ENCODE measurements around the gene TSHR.
"Not testable (repeated sequence)": the region's sequence is repeated elsewhere in the genome, so short reads cannot be mapped to it uniquely, and the experiment has no call there.

TSHR gene

GRCh38 chr14:80948291-80948690, 7.1 kb upstream of the TSHR start:
- in situ Hi-C loops (cut with MboI; ENCODE audit: low sequenced_read_pairs): no loop called here

- in situ Hi-C loops (cut with MboI; ENCODE audit: low sequenced_read_pairs): no loop called here
Measured at GRCh38 chr14:80951491-80951890, 3.9 kb upstream of the TSHR start.

- in situ Hi-C loops (cut with MboI; ENCODE audit: low sequenced_read_pairs): not testable (repeated sequence)
Measured at GRCh38 chr14:80953211-80953610, 2.2 kb upstream of the TSHR start.

GRCh38 chr14:80954687-80955299, 628 bp upstream of the TSHR start:
- in situ Hi-C loops (cut with MboI; ENCODE audit: low sequenced_read_pairs): no loop called here

- in situ Hi-C loops (cut with MboI; ENCODE audit: low sequenced_read_pairs): no loop called here
Measured at GRCh38 chr14:80956102-80956501, 681 bp downstream of the TSHR start.

- in situ Hi-C loops (cut with MboI; ENCODE audit: low sequenced_read_pairs): no loop called here
Measured at GRCh38 chr14:80956922-80957321, 1.5 kb downstream of the TSHR start.

- in situ Hi-C loops (cut with MboI; ENCODE audit: low sequenced_read_pairs): no loop called here
Measured at GRCh38 chr14:80957613-80958012, 2.2 kb downstream of the TSHR start.

GRCh38 chr14:80958226-80958625, 2.8 kb downstream of the TSHR start:
- in situ Hi-C loops (cut with MboI; ENCODE audit: low sequenced_read_pairs): no loop called here

GRCh38 chr14:80958939-80959338, 3.5 kb downstream of the TSHR start:
- in situ Hi-C loops (cut with MboI; ENCODE audit: low sequenced_read_pairs): no loop called here

GRCh38 chr14:80959496-80959895, 4.1 kb downstream of the TSHR start:
- in situ Hi-C loops (cut with MboI; ENCODE audit: low sequenced_read_pairs): no loop called here

- in situ Hi-C loops (cut with MboI; ENCODE audit: low sequenced_read_pairs): no loop called here
Measured at GRCh38 chr14:80965037-80965436, 9.6 kb downstream of the TSHR start.

- in situ Hi-C loops (cut with MboI; ENCODE audit: low sequenced_read_pairs): no loop called here
Measured at GRCh38 chr14:80973931-80974641, 18.7 kb downstream of the TSHR start.

- in situ Hi-C loops (cut with MboI; ENCODE audit: low sequenced_read_pairs): no loop called here
Measured at GRCh38 chr14:80974679-80975078, 19.3 kb downstream of the TSHR start.

GRCh38 chr14:80977221-80977620, 21.8 kb downstream of the TSHR start:
- in situ Hi-C loops (cut with MboI; ENCODE audit: low sequenced_read_pairs): no loop called here

GRCh38 chr14:80978403-80978802, 23.0 kb downstream of the TSHR start:
- in situ Hi-C loops (cut with MboI; ENCODE audit: low sequenced_read_pairs): no loop called here

GRCh38 chr14:80979951-80980350, 24.5 kb downstream of the TSHR start:
- in situ Hi-C loops (cut with MboI; ENCODE audit: low sequenced_read_pairs): no loop called here

GRCh38 chr14:80981156-80981555, 25.7 kb downstream of the TSHR start:
- in situ Hi-C loops (cut with MboI; ENCODE audit: low sequenced_read_pairs): no loop called here

- in situ Hi-C loops (cut with MboI; ENCODE audit: low sequenced_read_pairs): no loop called here
Measured at GRCh38 chr14:80981673-80982072, 26.3 kb downstream of the TSHR start.

- in situ Hi-C loops (cut with MboI; ENCODE audit: low sequenced_read_pairs): no loop called here
Measured at GRCh38 chr14:80982711-80983110, 27.3 kb downstream of the TSHR start.

- in situ Hi-C loops (cut with MboI; ENCODE audit: low sequenced_read_pairs): no loop called here
Measured at GRCh38 chr14:80987235-80988032, 32.0 kb downstream of the TSHR start.

- in situ Hi-C loops (cut with MboI; ENCODE audit: low sequenced_read_pairs): no loop called here
Measured at GRCh38 chr14:80988192-80988591, 32.8 kb downstream of the TSHR start.

All from HL-60/S4 treated with phorbol 12-myristate 13-acetate at 8.2 ng/mL for 4 days and 3 days (cell line).